NCI-H1694 treated with DMSO at 0.1 percent for 48 hours (cell line): Measurements from ENCODE around the gene ZBTB21.

ENCODE experiments used
- DNase-seq: peaks from one replicate; lab custom pipeline; 2025; lab: John Stamatoyannopoulos, UW

The ZBTB21 gene

DNA sequence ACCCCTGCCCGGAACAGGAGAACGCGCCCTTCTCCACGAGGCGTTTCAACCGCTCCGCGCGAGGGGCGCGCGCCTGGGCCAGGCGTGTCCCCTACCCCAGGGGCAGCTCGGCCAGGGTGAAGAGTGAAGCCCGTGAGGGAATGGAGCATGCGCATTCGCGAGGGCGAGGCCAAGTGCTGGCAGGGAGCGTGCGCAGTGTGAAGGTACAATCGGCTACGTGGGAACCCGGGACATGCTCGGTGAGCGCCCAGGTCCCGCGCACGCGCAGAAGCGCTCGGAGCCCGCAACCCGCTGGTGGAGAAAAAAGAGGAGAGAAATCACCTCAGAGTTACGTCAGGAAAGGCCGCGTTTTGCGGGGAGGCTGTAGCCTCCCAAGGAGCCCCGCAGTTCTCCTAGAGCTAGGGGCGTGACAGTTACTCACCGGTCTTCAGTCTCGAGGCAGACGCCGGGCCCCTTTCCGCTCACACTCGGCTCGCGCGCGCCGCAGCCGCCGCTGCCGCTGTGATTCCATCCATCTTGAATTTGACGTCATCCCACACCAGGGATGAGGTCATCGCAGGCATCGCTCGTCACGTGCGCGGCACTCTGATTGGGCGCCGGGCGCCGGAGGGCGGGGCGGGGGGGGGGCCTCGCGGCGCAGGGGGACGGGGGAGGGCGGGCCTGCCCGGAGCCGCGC lies at the start of gene ZBTB21:
ZBTB21 (minus strand) TSS at position 530 of the 676 bp plus-strand sequence. CDS start 16,265 bp downstream, outside the sequence.
- DNase-seq = peak; percentile 97

GRCh38 chr21:42059721-42060120 lies 49.6 kb upstream of the ZBTB21 start:
- no peak for DNase-seq

GRCh38 chr21:42059141-42059540 lies 49.0 kb upstream of the ZBTB21 start:
- DNase-seq = no peak

DNA sequence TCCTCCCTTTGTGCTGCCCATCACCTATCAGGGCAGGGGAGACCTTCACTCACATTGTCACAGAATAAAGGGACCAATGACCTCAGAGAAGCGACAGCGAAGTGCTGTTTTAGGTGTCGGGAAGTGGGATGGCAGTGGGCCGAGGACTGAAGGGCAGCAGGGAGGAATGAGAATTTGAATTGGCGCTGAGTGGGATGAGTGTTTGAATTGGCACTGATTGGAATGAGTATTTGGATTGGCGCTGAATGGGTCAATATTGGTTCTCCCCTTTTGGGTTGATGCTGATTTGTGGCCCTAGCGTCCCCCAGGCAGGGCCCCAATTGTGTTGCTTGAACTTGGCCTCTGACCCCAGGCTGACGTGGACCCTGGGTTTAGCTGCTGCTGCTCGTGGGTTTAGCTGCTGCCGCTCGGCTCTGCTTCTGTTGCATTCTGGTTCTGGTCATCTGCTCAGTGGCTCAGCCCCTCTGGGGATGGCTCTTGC lies 48.5 kb upstream of the ZBTB21 start:
- DNase-seq = no peak

- no peak for DNase-seq
Observed at GRCh38 chr21:42057851-42058437, 47.8 kb upstream of the ZBTB21 start.

- no peak for DNase-seq
Observed at GRCh38 chr21:42056996-42057689, 47.0 kb upstream of the ZBTB21 start.

DNA sequence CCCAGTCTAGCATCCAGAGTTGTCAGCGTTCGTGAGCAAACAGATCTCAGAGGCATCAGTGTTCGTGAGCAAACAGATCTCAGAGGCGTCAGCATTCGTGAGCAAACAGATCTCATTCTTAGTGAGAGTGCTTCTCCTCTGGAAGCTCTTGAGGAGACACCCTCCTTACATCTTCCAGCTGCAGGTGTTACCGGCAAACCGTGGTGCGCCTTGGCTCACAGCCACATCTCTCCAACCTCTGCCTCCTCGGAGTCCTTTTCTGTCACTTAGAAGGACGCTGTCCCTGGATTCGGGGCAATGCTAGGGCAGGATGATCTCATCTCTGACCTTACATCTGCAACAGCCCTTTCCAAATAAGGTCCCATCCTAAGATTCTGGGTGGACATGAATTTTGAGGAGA lies 46.3 kb upstream of the ZBTB21 start:
- no peak for DNase-seq

DNA sequence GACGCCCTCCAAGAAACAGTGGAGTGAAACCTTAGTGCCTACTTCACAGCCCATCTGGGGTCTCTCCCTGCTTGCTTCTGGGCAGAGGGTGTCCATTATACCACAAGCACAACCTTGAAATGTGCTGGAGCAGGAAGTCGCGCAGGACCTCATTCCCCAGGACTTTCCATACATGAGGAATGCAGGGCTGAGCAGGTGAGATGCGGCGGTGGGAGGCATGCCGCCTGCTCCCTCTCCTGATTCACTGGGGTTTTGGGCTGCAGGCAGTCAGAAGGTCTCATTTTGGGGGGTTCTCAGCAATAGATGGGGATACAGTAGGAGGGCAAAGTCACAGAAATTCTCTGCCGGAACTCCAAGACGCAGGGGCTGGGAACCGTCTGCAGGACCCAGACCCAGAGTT lies 45.3 kb upstream of the ZBTB21 start:
- DNase-seq = no peak

DNA sequence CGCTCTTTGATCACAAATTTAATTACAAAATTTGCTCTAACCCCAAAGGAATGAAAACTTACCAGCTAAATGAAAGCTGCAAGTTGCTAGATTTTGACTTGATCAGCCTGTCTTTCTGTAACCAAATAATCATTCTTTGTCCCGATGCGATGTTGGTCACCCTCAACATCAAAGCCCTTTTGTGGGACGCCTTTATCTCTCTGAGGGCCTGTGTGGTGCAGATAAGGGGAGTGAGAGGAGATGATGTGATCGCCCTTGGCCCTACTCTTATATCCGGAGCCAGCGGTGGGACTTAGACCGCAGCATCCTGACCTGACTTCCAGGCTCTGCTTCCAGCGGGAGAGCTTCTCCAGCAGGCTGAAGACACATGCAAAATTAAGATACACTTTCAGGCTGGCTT lies 41.6 kb upstream of the ZBTB21 start:
- DNase-seq = no peak

DNA sequence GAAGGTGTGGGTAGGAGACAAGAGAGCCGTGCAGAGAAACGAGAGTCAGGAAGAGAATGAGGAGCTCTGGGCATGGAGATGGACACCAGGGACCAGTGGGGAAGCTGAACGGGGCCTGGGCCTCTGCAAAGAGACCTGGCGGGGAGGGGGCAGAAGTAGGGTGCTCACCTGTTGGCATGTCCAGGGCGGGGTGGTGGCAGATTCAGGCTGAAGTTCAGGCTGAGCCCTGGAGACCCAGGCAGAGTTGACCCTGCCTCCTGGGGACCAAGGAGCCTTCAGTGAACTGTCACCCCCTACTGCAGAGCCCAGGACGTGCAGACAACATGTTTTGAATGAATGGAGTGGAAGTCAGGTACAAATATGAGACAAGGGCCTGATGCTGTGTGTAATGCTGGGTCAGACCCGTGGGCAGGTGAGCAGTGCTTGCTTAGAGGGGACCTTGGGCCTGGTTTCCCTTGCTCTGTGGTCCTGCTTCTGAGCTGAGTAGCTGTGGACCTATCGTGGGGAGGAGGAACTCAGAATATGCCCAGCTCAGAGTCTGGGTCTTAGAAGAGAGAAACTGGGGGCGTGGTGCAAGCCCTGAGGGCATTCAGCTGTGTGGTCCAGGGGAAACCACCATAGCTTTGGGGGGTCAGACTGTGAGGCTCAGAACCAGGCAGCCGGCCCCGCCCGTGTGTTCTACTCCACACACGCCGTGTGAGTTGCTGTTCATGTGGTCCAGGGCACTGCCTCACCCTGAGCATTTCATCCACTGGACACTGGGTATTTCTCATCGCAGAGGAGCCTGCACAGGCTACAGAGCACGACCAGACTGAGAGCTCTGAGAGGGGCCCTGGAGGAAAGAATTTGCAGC lies 39.6 kb upstream of the ZBTB21 start:
- DNase-seq = no peak

DNA sequence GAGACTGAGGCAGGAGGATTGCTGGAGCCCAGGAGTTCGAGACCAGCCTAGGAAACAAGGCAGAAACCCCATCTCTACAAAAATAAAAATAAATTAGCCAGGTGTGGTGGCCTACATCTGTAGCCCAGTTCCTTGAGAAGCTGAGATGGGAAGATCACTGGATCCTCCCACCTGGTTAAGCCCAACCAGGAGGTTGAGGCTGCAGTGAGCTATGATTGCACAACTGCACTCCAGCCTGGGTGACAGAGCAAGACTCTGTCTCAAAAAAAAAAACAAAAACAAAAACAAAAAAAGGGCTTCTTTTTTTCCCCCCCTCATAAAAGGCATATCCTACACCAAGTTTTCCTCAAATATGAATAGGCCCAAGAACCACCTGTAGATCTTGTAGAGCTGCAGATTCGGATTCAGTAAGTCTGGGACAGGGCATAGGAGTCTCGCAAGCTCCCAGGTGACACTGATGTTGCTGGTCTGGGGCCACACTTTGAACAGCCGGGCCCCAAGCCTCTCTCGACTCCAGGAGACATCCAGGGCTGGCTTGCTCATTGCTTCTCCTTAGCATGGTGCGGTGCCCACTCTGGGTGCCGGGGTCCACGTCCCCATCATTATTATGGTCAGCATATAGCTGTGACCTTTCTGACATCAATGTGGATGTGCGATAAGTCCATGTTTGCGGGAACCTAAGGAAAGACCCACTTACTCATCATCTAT lies 38.9 kb upstream of the ZBTB21 start:
- DNase-seq = no peak

DNA sequence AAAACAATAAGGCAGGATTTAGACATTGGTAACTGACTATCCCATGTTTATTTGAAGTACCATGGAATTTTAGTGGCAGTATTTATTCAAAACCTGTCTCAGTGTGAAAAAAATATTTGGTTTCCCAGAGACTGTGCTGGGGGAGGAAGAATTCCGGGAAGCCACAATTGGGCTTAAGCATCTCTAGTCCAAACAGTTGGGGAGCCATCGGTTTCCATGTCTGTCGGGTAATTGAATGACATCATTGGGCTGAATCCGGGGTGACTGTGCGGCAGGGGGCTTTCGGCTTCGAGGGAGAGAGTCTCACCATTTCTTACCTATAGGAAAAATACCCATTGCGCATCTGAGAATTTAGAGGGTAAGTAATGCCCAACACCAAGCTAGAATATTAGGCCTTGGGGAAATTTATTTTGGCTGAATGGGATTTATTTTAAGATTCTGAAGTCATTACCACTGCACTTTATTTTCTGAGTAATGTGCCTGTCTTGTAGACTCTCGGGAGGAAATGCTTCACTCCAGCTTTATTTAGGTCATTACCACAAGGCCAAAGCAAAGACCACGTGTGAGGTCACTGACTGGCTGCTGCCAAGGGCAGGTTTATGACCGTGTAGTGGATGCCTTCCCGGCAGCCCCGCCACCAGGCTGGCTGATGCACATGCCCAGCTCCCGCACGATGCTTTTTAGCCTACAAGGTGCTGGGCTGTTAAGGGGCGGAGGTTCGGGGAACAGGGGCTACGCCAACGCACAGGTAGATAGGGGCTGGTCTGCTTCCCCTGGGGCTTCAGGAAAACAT lies 37.9 kb upstream of the ZBTB21 start:
- DNase-seq = no peak

GRCh38 chr21:42044871-42045495 lies 34.8 kb upstream of the ZBTB21 start:
- no peak for DNase-seq

- DNase-seq = no peak
Observed at GRCh38 chr21:42043961-42044360, 33.8 kb upstream of the ZBTB21 start.

GRCh38 chr21:42043201-42043895 lies 33.2 kb upstream of the ZBTB21 start:
- no peak for DNase-seq

- DNase-seq = no peak
Observed at GRCh38 chr21:42042651-42043050, 32.5 kb upstream of the ZBTB21 start.

DNA sequence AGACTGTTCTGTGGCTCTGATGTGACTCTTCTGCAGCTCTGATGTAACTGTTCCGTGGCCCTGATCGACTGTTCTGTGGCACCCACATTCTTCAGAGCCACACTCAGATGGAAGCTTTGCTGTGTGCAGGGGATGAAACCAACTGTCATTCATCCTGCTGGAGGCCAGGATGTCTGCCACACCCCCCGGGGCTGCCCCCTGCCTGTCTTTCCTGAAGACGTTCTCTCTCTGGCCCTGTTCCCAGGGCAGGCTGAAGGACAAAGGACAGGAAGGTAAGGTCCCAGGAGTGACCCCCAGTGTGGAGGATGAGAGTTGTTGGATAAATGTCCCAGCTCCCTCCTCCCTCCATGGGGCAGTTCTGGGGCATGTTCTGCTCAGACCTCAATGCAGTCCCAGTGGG lies 31.6 kb upstream of the ZBTB21 start:
- DNase-seq = no peak

- DNase-seq = no peak
Observed at GRCh38 chr21:42041246-42041645, 31.1 kb upstream of the ZBTB21 start.

- DNase-seq = no peak
Observed at GRCh38 chr21:42040411-42041180, 30.4 kb upstream of the ZBTB21 start.
